GM12878 (cell line): ENCODE measurements around the gene ZNF148. TPM values are rescaled to one million over a fixed set of nuclear protein-coding genes. Genes with fewer than 3 reads are reported as not detected.
A peak's percentile ranks its signal among the peaks of the same experiment; 100 is the strongest.

Source experiments
- CEBPZ ChIP-seq: fragments of 150-350 bp; IDR thresholded peaks from 2 replicates; pipeline ENCODE4 v1.6.1; 2016; ENCODE audit warnings: low read depth, low read length
- EGR1 ChIP-seq, 2 experiments: IDR thresholded peaks; 1 replicate in 1 of 2; 2 replicates in 1 of 2; pipeline ENCODE4 v1.6.1; 2011 to 2012; ENCODE audit warnings: low read depth in 2 of 2, low read length in 2 of 2, borderline replicate concordance in 1 of 2, mild to moderate bottlenecking in 1 of 2, moderate library complexity in 1 of 2
- EP300 ChIP-seq, 2 experiments: fragments of 150-350 bp in 1 of 2; IDR thresholded peaks; 2 replicates each; pipeline ENCODE4 v1.6.1; 2011 to 2012; ENCODE audit warnings: low read depth in 2 of 2, low read length in 2 of 2, borderline replicate concordance in 1 of 2, improper control_type of control experiment in 1 of 2, inconsistent platforms in 1 of 2; ENCODE audit not compliant: control insufficient read depth in 1 of 2
- GABPA ChIP-seq: IDR thresholded peaks from 2 replicates; pipeline ENCODE4 v1.6.1; 2014; ENCODE audit warnings: antibody characterized with exemption, low read depth, mild to moderate bottlenecking, inconsistent platforms
- HDGF ChIP-seq: fragments of 450-650 bp; IDR thresholded peaks from 2 replicates; pipeline ENCODE4 v1.6.1; 2016; ENCODE audit warnings: antibody characterized with exemption
- KDM1A ChIP-seq: fragments of 200-600 bp; sonication (generic); IDR thresholded peaks from 2 replicates; pipeline ENCODE4 v1.6.1; 2016; ENCODE audit warnings: borderline replicate concordance
- MEF2A ChIP-seq: IDR thresholded peaks from 2 replicates; pipeline ENCODE4 v1.6.1; 2011; ENCODE audit warnings: low read depth, mild to moderate bottlenecking, low read length, moderate library complexity; ENCODE audit not compliant: insufficient read depth
- MXI1 ChIP-seq: fragments of 150-350 bp; IDR thresholded peaks from 2 replicates; pipeline ENCODE4 v1.6.1; 2011; ENCODE audit warnings: low read depth, mild to moderate bottlenecking, inconsistent platforms, low read length, improper control_type of control experiment
- NFYB ChIP-seq: IDR thresholded peaks from 2 replicates; pipeline ENCODE4 v1.6.1; 2011; ENCODE audit warnings: low read depth, mild to moderate bottlenecking, low read length, improper control_type of control experiment, moderate library complexity; ENCODE audit not compliant: insufficient read depth
- POLR2A ChIP-seq: IDR thresholded peaks from 2 replicates; pipeline ENCODE4 v1.6.1; 2011; ENCODE audit warnings: low read depth, mild to moderate bottlenecking, low read length
- REST ChIP-seq: IDR thresholded peaks from 2 replicates; pipeline ENCODE4 v1.6.1; 2012; ENCODE audit warnings: mild to moderate bottlenecking, low read depth, low read length
- RFX5 ChIP-seq: IDR thresholded peaks from 2 replicates; pipeline ENCODE4 v1.6.1; 2011; ENCODE audit warnings: low read depth, low read length, improper control_type of control experiment
- SMAD5 ChIP-seq: IDR thresholded peaks from 2 replicates; pipeline ENCODE4 v1.6.1; 2016; ENCODE audit warnings: antibody characterized with exemption, low read depth
- SPI1 ChIP-seq: IDR thresholded peaks from 2 replicates; pipeline ENCODE4 v1.6.1; 2011; ENCODE audit warnings: low read depth, mild to moderate bottlenecking, low read length, moderate library complexity, borderline replicate concordance; ENCODE audit not compliant: insufficient read depth
- SRF ChIP-seq, 2 experiments: IDR thresholded peaks; 2 replicates each; pipeline ENCODE4 v1.6.1; 2011; ENCODE audit warnings: low read depth in 2 of 2, low read length in 2 of 2, mild to moderate bottlenecking in 1 of 2, moderate library complexity in 1 of 2
- STAT1 ChIP-seq: fragments of 450-650 bp; conservative IDR thresholded peaks from 2 replicates; pipeline ENCODE4 v1.6.1; 2014; ENCODE audit warnings: antibody characterized with exemption, mild to moderate bottlenecking
- WRNIP1 ChIP-seq: IDR thresholded peaks from 2 replicates; pipeline ENCODE4 v1.6.1; 2011; ENCODE audit warnings: low read depth, low read length, improper control_type of control experiment, borderline replicate concordance
- ZBTB4 ChIP-seq: fragments of 450-650 bp; formaldehyde crosslinking; IDR thresholded peaks from 2 replicates; pipeline ENCODE4 v1.4.0; 2022; ENCODE audit warnings: mild to moderate bottlenecking, moderate library complexity
- polyA plus RNA-seq, 11 experiments: library from polyadenylated mRNA; depleted of rRNA in 4 of 11; unstranded in 6 of 11; stranded (reverse) in 5 of 11; fragments of >200 nt; fragmentation: Nextera tagmentation in 4 of 11; fragmentation: Illumina TruSeq in 1 of 11; extraction: Ambion mirVana in 4 of 11; extraction: Trizol in 1 of 11; gene quantifications; 1 replicate in 1 of 11; 2 replicates in 10 of 11; pipeline versions ENCODE4 v1.2.1 to v1.2.3, GENCODE V29; 2011 to 2016; ENCODE audit warnings: inconsistent platforms in 2 of 11, missing spikeins in 2 of 11, low read depth in 1 of 11
- total RNA-seq, 4 experiments: library from RNA; depleted of rRNA in 3 of 4; stranded (reverse); fragments of >200 nt in 3 of 4; fragmentation: Illumina TruSeq in 1 of 4; extraction: Trizol in 1 of 4; gene quantifications; 2 replicates each; pipeline versions ENCODE4 v1.2.1 to v1.2.3, GENCODE V29; 2013 to 2021

The ZNF148 gene
- total and polyA plus RNA-seq, 10 of the 15 experiments (the other 5 are each of a cell fraction or from before 2014, with no cell fraction given), result 8.6 to 40.4 (median 26.7) TPM

DNA sequence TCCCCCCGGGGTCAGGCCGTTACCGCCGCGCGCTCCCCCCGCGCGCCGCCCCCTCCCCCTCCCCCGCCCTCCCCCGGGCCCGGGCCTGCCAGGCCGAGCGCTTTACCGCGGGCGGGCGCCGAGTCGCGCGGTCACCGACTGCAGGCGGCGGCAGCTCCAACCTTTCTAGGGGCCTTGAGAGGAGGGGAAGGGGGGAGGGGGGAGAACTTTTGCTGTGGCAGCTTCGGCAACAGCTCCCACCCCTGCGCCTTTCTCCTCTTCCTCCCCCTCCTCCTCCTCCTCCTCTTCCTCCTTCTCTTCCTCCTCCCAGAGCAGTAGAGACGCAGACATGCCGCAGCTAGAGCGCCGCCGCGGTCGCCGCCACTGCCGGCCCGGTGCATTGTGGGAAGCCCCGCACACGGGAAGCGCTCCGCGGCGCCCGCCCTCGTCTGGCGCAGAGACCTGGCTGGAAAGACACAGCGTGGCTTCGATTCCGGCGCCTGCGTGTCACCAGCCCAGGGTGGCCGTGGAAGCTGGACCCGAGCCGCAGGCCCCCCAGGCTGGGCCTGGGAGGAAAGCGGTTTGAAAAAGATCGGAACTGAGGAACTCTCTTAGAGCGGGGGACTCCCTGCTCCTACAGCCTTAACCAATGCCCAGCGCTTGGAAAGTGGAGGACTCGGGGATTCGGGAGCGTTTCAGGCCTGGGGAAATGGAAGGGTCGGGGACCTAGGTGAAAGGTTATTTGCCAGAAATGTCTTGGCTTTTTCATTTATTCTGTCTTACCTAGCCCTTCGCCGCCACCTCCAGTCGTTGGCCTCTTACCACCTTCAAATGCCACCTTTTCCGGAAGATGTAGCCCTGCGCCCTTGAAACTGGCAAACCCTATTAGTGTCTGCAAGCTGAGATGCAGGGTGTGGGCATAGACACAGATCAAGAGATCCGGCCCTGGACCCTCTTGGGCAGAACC lies at the start of gene ZNF148 (continued):
- peak; percentile 38; the same call in 1 of the 2 replicates for TF ChIP-seq REST
- peak; percentile 98 for TF ChIP-seq POLR2A
- TF ChIP-seq SRF (IDR thresholded peaks at IDR 0.05; ENCODE audit: low read depth in 2 of 2, low read length in 2 of 2), result 0 out of 4 replicates have a peak, but pooled peaks of 1 of the 2 experiments have one; percentile 23
- no peak for TF ChIP-seq WRNIP1
- 0 out of 2 replicates have a peak, but pooled peaks have one; percentile 33 for TF ChIP-seq MEF2A
- TF ChIP-seq EGR1 (IDR thresholded peaks at IDR 0.05; ENCODE audit: borderline replicate concordance in 1 of 2, low read depth in 2 of 2, low read length in 2 of 2), result peak in 1 of 2 experiments; percentile 78; a peak in 2 of 3 replicates
- no peak for TF ChIP-seq NFYB
- TF ChIP-seq SPI1, result 0 out of 2 replicates have a peak, but pooled peaks have one; percentile 51
- peak; percentile 79 for TF ChIP-seq GABPA
- TF ChIP-seq MXI1, result peak; percentile 66
- TF ChIP-seq RFX5, result no peak
- no peak for TF ChIP-seq KDM1A
- 0 out of 4 replicates have a peak, but pooled peaks of 1 of the 2 experiments have one; percentile 26 for TF ChIP-seq EP300 (IDR thresholded peaks at IDR 0.05; ENCODE audit: borderline replicate concordance in 1 of 2, control insufficient read depth in 1 of 2, low read depth in 2 of 2, low read length in 2 of 2)
- TF ChIP-seq CEBPZ, result no peak
- TF ChIP-seq ZBTB4 (CRISPR knock-in tag), result no peak
- TF ChIP-seq STAT1, result 0 out of 2 replicates have a peak, but pooled peaks have one; percentile 65
- TF ChIP-seq HDGF, result peak; percentile 27; the same call in 1 of the 2 replicates
- peak; percentile 89 for TF ChIP-seq SMAD5
